Muscle of back (tissue), 11 donors: ENCODE measurements around the gene UBAP2L. TPM values are rescaled to one million over a fixed set of nuclear protein-coding genes. Genes with fewer than 3 reads are reported as not detected.
"Not testable (repeated sequence)": the region's sequence is repeated elsewhere in the genome, so short reads cannot be mapped to it uniquely, and the experiment has no call there.

ENCODE experiments used
- DNase-seq, 3 donors: peaks; one replicate each; pipeline versions ENCODE4 v3.0.0 to v3.0.0-alpha.2; 2013
- polyA plus RNA-seq, 10 donors: library from polyadenylated mRNA; unstranded; fragments of 120-200 nt; gene quantifications; one replicate each; pipeline ENCODE4 v1.2.1, GENCODE V29; 2013; ENCODE audit not compliant: insufficient read length in 10 of 10

Gene UBAP2L
- polyA plus RNA-seq, 10 donors: 94.8 to 131 (median 111) TPM

DNA sequence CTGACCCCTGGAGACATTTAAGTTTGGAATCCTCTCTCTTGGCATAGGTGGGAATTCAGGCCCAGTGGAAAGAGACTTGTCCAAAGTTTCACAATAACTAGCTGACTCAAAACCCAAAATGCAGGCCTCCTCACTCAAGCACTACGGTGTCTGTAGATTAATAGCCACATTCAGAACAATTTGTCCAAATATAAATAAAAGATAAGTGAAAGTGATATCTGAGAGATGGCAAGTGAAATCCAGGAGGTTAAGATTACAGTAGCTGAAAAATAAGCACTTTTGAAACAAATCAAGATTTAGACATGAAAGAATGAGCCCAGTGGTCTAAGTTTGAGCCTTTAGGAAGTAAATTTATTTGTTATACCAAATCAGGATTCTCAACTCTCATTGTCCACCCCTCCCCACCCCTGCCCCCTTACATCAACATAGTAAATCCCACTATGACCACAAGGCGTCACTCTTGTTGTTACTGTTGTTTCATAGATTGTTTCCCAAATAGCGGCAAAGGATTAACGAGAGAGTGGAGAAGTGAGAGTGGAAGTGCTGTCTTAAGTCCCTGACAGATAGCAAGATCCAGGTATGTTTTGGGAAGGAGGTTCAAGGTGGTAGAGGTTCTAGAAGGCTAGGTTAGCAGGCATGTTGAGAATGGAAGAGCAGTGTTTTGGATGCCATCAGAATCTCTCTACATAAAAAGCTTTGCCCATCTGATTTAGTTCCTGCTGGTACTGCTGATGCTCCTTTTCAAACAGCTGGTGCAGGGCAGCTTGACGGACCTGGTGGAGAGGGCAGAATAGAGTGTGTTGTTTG lies 21.8 kb upstream of the UBAP2L start:
- DNase-seq: peak in 2 of 3 donors; percentile 64 to 84

DNA sequence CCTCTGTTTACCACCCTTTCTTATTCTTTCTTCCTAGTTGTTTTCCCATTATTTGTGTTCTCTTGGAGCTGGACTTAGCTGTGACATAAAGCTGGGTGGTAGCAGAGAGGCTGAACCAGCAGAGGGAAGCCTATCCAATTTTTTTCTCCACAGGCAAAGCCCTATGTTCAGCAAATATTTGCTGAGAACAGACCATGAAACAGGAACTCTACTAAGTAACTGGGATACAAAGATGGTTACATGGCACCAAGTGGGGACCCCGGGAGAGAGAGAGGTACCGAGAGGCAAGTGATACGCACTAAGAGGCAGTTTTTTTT lies 21.2 kb upstream of the UBAP2L start:
- no peak for DNase-seq

- DNase-seq: not testable (repeated sequence)
Observed at GRCh38 chr1:154205778-154206177, 15.0 kb upstream of the UBAP2L start.

DNA sequence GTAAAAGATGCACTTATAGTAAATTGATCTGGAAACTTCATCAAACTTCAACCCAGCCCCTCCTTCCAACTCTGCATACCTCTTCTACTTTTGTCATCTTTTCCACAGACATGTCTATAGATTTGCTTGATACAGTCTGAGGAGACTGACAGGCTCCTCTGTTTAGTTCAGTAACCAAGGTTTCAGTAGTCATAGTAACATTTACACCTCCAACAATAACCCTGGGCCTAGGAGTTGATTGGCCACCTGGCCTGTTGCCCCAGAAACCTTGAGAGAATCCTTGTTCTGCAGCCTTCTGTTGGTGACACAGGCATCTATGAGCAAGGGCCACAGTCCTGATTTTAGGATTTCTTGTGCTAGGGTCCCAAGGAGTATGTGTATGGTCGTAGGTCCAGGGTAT lies 14.6 kb upstream of the UBAP2L start, which contains the start of gene CFAP141:
TSS of gene CFAP141 (minus strand) at position 138 of the 400 bp plus-strand sequence. CDS start at position 112, 26 bp downstream.
- DNase-seq: peak in 1 of 3 donors; percentile 38

DNA sequence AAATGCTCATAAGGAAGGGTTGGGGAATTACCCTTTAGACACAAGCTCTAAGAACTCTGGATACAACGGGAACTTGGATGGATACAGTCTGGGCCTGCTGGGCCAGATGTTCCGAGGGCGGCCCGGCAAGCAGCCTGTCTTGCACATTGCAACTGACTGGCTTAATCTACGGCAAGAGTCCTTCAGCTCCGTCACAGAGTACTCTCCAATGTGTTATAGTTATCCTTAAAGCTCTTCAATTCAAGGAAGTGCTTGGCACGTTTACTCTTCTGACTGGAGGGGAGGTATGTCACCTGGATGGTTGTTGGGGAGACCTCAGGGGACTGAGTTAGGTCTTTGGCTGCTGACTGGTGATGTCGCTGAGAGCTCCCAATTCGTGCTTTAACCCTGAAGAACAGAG lies 13.5 kb upstream of the UBAP2L start:
- no peak for DNase-seq

- no peak for DNase-seq
Observed at GRCh38 chr1:154208677-154209388, 11.9 kb upstream of the UBAP2L start.

GRCh38 chr1:154212083-154212482 lies 8.7 kb upstream of the UBAP2L start:
- no peak for DNase-seq

GRCh38 chr1:154213274-154213673 lies 7.5 kb upstream of the UBAP2L start:
- no peak for DNase-seq

GRCh38 chr1:154218545-154218944 lies 2.2 kb upstream of the UBAP2L start:
- DNase-seq: no peak

DNA sequence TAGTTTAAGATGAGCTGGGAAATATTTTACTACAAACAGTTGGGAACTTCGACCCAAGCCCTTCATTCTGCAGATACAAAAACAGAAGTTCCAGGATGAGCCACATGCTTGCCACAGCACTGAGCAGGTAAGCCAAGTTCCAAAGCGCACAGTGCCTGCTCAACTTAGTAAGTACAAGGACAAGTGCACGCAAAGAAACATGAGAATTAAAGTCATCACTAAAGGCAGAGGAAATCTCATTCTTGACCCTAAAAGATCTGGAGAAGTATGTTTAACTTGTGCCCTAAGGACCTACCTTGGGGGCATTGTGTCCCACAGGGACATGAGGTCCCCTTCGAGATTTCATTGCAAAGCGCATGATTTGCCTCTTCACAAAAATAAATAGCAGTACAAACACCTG lies 1.2 kb upstream of the UBAP2L start:
- DNase-seq: peak in 2 of 3 donors; percentile 16 to 43

- DNase-seq: no peak
Observed at GRCh38 chr1:154220970-154221277, 169 bp downstream of the UBAP2L start.

- DNase-seq: peak; percentile 42 to 81 (median 52)
Observed at GRCh38 chr1:154221278-154222001, 685 bp downstream of the UBAP2L start.

DNA sequence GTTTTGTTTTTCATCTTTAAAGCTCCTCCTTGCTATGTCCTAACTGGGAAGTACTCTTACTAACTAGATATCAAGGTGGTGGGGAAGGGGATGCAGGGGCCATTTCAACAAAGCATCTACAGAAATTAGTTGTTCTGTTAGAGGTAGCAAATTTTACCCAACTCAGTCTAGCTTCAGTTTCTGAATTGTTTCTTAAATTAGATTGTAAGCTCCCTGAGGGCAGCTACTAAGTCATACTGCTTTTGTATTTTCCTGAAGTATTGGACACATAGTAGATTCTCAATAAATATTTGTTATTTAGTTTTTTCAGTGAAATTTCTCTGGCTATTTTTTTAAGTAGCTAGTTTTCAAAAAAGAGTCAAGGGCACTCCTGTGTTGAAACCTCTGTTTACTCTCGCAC lies 1.8 kb downstream of the UBAP2L start:
- DNase-seq: no peak

DNA sequence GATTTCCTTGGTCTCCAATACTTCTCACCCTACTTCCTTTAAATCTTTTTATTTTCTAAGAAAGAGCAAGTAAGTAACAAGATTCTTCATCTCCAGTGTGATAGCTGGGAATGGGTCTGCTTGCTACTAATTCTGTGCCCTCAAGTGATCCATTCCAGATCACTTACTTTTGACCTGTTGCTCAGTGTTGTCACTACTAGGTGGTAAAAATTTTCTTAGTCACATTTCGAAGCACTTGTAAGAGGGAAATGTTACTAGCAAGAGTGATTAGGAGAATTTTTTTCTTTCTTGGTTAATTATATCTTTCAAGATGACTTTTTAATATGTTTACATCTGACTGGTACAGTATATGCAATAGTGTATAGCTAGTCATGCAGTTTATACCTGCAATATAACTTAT lies 2.2 kb downstream of the UBAP2L start:
- DNase-seq: no peak

DNA sequence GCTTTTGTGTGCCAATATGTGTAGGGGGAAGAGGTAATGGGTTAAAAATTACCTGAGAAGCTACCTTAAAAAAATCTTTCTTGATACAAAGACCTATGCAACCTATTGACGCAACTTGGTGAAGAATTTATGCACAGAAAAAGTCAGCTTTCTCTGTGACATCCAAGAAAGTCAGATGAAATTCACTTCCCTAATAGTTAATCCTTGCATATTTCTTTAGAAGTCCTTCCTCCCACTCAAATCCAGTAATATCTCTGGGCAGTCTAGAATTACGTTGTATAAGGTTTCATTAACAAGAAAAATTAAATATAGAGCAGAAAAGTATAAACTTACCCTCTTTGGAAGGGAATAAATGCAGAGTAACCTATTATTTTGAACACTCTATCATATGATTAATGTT lies 2.9 kb downstream of the UBAP2L start:
- no peak for DNase-seq

DNA sequence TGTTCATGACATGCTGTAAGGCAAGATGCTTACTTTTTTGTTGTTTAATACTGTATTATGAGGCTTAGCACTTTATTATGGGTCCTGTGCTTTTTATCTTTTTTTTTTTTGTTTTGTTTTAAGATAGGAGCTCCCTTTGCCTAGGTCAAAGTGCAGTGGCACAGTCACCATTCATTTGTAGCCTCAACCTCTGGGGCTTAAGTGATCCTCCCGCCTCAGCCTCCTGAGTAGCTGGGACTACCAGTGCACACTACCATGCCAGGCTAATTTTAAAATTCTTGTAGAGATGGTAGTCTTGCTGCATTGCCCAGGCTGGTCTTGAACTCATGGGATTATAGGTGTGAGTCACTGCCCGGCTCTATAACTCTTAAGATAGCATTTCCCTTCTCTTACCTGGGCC lies 4.6 kb downstream of the UBAP2L start:
- no peak for DNase-seq

GRCh38 chr1:154231112-154231511 lies 10.4 kb downstream of the UBAP2L start:
- not testable (repeated sequence) for DNase-seq

DNA sequence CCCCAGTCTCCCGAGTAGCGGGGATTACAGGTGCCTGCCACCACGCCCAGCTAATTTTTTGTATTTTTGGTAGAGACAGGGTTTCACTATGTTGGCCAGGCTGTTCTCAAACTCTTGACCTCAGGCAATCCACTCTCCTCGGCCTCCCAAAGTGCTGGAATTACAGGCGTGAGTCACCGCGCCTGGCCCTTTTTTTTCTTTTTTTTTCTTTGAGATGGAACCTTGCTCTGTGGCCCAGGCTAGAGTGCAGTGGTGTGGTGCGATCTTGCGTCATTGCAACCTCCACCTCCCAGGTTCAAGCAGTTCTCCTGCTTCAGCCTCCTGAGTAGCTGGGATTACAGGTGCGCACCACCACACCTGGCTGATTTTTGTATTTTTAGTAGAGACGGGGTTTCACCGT lies 12.4 kb downstream of the UBAP2L start:
- not testable (repeated sequence) for DNase-seq

GRCh38 chr1:154236855-154237254 lies 16.1 kb downstream of the UBAP2L start:
- DNase-seq: no peak

DNA sequence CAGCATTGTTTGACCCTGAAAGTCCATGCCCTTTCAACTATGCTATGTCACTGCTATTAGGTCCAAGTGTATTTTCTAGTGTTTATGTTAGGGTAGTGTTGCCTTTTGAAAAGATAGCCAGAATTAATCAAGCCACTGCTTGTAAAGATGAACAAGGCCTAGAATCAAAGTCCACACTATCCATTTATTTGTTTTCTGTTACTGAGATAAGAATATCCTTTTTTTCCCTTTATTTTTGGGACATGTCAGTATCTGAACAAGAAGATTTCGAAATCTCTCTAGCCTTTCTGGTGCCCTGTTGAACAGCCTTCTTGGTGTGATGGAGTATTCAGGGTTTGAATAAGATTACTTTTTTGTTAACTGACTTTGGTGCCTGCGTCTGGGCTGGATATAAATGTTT lies 16.7 kb downstream of the UBAP2L start:
- no peak for DNase-seq

DNA sequence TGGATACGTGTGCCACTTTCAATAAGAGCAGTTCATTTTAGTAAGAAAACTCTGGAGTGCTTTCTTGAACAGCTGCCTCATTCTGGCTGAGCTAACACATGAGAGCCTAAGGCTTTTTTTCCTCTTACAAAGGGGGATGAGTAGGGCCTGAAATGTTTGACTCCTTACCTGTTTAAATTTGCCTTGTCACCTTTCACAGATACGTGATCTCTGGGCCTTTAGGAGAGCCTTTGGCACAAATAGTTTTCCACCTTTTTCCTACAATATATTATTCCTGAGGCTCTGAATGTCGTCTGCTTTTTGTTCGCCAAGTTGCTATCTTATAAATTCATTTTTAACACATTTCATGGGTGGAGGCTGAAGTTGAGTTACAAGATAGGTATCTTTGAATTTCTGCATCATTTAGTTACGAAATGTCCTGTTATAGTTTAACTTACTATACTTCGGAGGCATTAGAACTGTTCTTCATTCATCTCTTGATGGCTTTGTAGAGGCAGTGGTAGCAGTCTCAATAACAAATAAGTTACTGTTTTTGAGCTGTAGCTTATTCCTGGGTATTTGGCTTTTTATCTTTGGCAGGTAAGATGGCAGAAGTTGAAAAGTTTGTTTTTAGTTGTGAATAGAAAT lies 17.2 kb downstream of the UBAP2L start:
- DNase-seq: no peak

DNA sequence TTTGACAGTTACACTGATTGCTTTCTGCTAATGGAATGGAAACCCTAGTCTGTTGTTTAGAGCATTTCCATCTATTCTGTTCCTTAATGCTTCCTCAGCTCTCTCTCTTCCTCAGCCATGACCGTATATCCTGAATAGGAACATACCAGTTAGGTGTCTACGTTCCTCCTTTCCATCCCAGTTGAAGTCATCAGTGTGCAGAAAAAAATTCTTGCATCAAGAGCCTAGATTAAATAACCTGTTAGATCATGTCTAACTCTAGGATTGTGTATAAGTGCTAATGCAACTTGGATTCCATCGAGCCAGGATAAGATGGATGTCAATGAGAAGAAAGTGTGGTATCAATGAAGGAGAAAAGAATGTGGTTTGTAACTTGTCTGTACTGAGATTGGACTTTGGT lies 18.7 kb downstream of the UBAP2L start:
- DNase-seq: no peak
